Muscle layer of colon (tissue), 2 donors: Measurements from ENCODE around the gene COL9A3.

ENCODE experiments used
- H3K27ac ChIP-seq: one replicate; pipeline ENCODE4 v1.7.0; 2013; ENCODE audit warnings: low read depth, mild to moderate bottlenecking, low read length, moderate library complexity
- H3K27me3 ChIP-seq, 2 donors: one replicate each; pipeline ENCODE4 v1.7.0; 2013; ENCODE audit warnings: low read length in 2 of 2, mild to moderate bottlenecking in 2 of 2; ENCODE audit not compliant: insufficient read depth in 2 of 2, control insufficient read depth in 1 of 2
- H3K36me3 ChIP-seq: one replicate; pipeline ENCODE4 v1.7.0; 2013; ENCODE audit warnings: mild to moderate bottlenecking, low read length; ENCODE audit not compliant: insufficient read depth
- H3K4me1 ChIP-seq: one replicate; pipeline ENCODE4 v1.7.0; 2013; ENCODE audit warnings: mild to moderate bottlenecking, low read length; ENCODE audit not compliant: insufficient read depth
- H3K4me3 ChIP-seq, 2 donors: one replicate each; pipeline ENCODE4 v1.7.0; 2013; ENCODE audit warnings: low read length in 2 of 2, low read depth in 1 of 2, mild to moderate bottlenecking in 1 of 2, moderate library complexity in 1 of 2
- H3K9ac ChIP-seq: one replicate; pipeline ENCODE4 v1.7.0; 2013; ENCODE audit warnings: low read length
- H3K9me3 ChIP-seq: one replicate; pipeline ENCODE4 v1.7.0; 2013; ENCODE audit warnings: mild to moderate bottlenecking, low read length
- donor health status: abdominal sarcoma.
- donor health status: Adenocarcinoma of cecum.

The COL9A3 gene

GRCh38 chr20:62876501-62876901, 59.7 kb downstream of the COL9A3 start:
- no peak overlapping the region for H3K9ac ChIP-seq
- peaks cover 23% of the 10 kb centered on the region for H3K4me1 ChIP-seq
- H3K36me3 ChIP-seq, result peaks cover 5% of the 10 kb centered on the region
- no peaks in the 10 kb centered on the region for H3K9me3 ChIP-seq
- H3K27ac ChIP-seq, result peak overlapping the region; percentile 16
- H3K4me3 ChIP-seq, result no peak overlapping the region
- no peaks in the 10 kb centered on the region for H3K27me3 ChIP-seq

- no peak overlapping the region for H3K4me3 ChIP-seq
- peak overlapping the region; percentile 17 for H3K27ac ChIP-seq
- no peaks in the 10 kb centered on the region for H3K27me3 ChIP-seq
- H3K36me3 ChIP-seq, result peaks cover 9% of the 10 kb centered on the region
- H3K4me1 ChIP-seq, result peaks cover 23% of the 10 kb centered on the region
- no peaks in the 10 kb centered on the region for H3K9me3 ChIP-seq
- no peak overlapping the region for H3K9ac ChIP-seq
These were observed 60.3 kb downstream of the COL9A3 start for GRCh38 chr20:62876902-62877816.

GRCh38 chr20:62878244-62879038, 61.6 kb downstream of the COL9A3 start:
- H3K4me1 ChIP-seq, result peaks cover 23% of the 10 kb centered on the region
- no peaks in the 10 kb centered on the region for H3K27me3 ChIP-seq
- no peak overlapping the region for H3K27ac ChIP-seq
- no peaks in the 10 kb centered on the region for H3K9me3 ChIP-seq
- H3K4me3 ChIP-seq, result no peak overlapping the region
- H3K36me3 ChIP-seq, result peaks cover 9% of the 10 kb centered on the region
- H3K9ac ChIP-seq, result no peak overlapping the region

GRCh38 chr20:62879275-62880146, 62.7 kb downstream of the COL9A3 start:
- no peaks in the 10 kb centered on the region for H3K9me3 ChIP-seq
- no peak overlapping the region for H3K4me3 ChIP-seq
- peaks cover 23% of the 10 kb centered on the region for H3K4me1 ChIP-seq
- H3K36me3 ChIP-seq, result peaks cover 9% of the 10 kb centered on the region
- H3K27me3 ChIP-seq, result no peaks in the 10 kb centered on the region
- H3K27ac ChIP-seq, result no peak overlapping the region
- H3K9ac ChIP-seq, result no peak overlapping the region

- H3K27ac ChIP-seq, result no peak overlapping the region
- H3K27me3 ChIP-seq, result no peaks in the 10 kb centered on the region
- H3K4me1 ChIP-seq, result peaks cover 23% of the 10 kb centered on the region
- H3K9me3 ChIP-seq, result no peaks in the 10 kb centered on the region
- H3K4me3 ChIP-seq, result no peak overlapping the region
- H3K36me3 ChIP-seq, result peaks cover 9% of the 10 kb centered on the region
- no peak overlapping the region for H3K9ac ChIP-seq
These were observed 63.5 kb downstream of the COL9A3 start for GRCh38 chr20:62880147-62880934.

- peaks cover 17% of the 10 kb centered on the region for H3K4me1 ChIP-seq
- H3K27ac ChIP-seq, result no peak overlapping the region
- H3K4me3 ChIP-seq, result no peak overlapping the region
- H3K36me3 ChIP-seq, result peaks cover 15% of the 10 kb centered on the region
- no peaks in the 10 kb centered on the region for H3K27me3 ChIP-seq
- H3K9me3 ChIP-seq, result no peaks in the 10 kb centered on the region
- H3K9ac ChIP-seq, result no peak overlapping the region
These were observed 64.2 kb downstream of the COL9A3 start for GRCh38 chr20:62880935-62881661.

GRCh38 chr20:62881662-62882395, 65.0 kb downstream of the COL9A3 start:
- H3K36me3 ChIP-seq, result peaks cover 22% of the 10 kb centered on the region
- H3K9me3 ChIP-seq, result no peaks in the 10 kb centered on the region
- H3K27ac ChIP-seq, result no peak overlapping the region
- no peak overlapping the region for H3K9ac ChIP-seq
- H3K27me3 ChIP-seq, result no peaks in the 10 kb centered on the region
- H3K4me3 ChIP-seq, result no peak overlapping the region
- H3K4me1 ChIP-seq, result peaks cover 12% of the 10 kb centered on the region

GRCh38 chr20:62882426-62882825, 65.6 kb downstream of the COL9A3 start:
- no peak overlapping the region for H3K27ac ChIP-seq
- H3K36me3 ChIP-seq, result peaks cover 26% of the 10 kb centered on the region
- no peaks in the 10 kb centered on the region for H3K9me3 ChIP-seq

GRCh38 chr20:62884556-62884955, 67.7 kb downstream of the COL9A3 start:
- Histone ChIP-seq H3K27me3 (no peaks in the 10 kb centered on the region), H3K9me3 (no peaks in the 10 kb centered on the region), H3K4me3 (no peak overlapping the region), H3K9ac (no peak overlapping the region), H3K4me1 (peaks cover 14% of the 10 kb centered on the region), H3K27ac (no peak overlapping the region), H3K36me3 (peaks cover 44% of the 10 kb centered on the region)

More at GRCh38 chr20:62882426-62882825, 65.6 kb downstream of the COL9A3 start:
- Histone ChIP-seq H3K4me1 (peaks cover 11% of the 10 kb centered on the region), H3K27me3 (no peaks in the 10 kb centered on the region), H3K9ac (no peak overlapping the region), H3K4me3 (no peak overlapping the region)
